Measurements from ENCODE around the gene TCFL5.

The TCFL5 gene

GRCh38 chr20:62827311-62828038 lies 34.1 kb downstream of the TCFL5 start:
- H3K27ac ChIP-seq, result no peak overlapping the region
- ChIA-PET POLR2A (ENCODE audit: low non-redundant PET) (interaction anchor here (0.6 kb wide), 1 partner anchor 21 kb away, joined by 3 read pairs; no protein-coding TSS in a partner anchor), CTCF (interaction anchor here (0.6 kb wide), 1 partner anchor 37 kb away, joined by 3 read pairs; no protein-coding TSS in a partner anchor)
- no peak for TF ChIP-seq CTCF (conservative IDR thresholded peaks at IDR 0.05; ENCODE audit: low read depth)
- no peak for DNase-seq (ENCODE audit: low spot score)

- no peak for TF ChIP-seq CTCF (conservative IDR thresholded peaks at IDR 0.05; ENCODE audit: low read depth)
- no peak for DNase-seq (ENCODE audit: low spot score)
- CTCF ChIA-PET, result no interaction called here
- POLR2A ChIA-PET (ENCODE audit: low non-redundant PET), result no interaction called here
- H3K27ac ChIP-seq, result peak overlapping the region; percentile 20
Measured at GRCh38 chr20:62826646-62827310, 34.8 kb downstream of the TCFL5 start.

GRCh38 chr20:62825986-62826645 lies 35.5 kb downstream of the TCFL5 start:
- TF ChIP-seq CTCF (conservative IDR thresholded peaks at IDR 0.05; ENCODE audit: low read depth), result no peak
- POLR2A ChIA-PET (ENCODE audit: low non-redundant PET), result no interaction called here
- CTCF ChIA-PET, result interaction anchor here (0.6 kb wide), 1 partner anchor 1550 kb away, joined by 4 read pairs; no protein-coding TSS in a partner anchor
- H3K27ac ChIP-seq, result peak overlapping the region; percentile 20
- no peak for DNase-seq (ENCODE audit: low spot score)

- no peak for TF ChIP-seq CTCF (conservative IDR thresholded peaks at IDR 0.05; ENCODE audit: low read depth)
- CTCF ChIA-PET, result interaction anchor here (0.6 kb wide), 2 partner anchors 619 to 1549 kb away, joined by 3 to 4 read pairs; no protein-coding TSS in a partner anchor
- DNase-seq (ENCODE audit: low spot score), result no peak
- POLR2A ChIA-PET (ENCODE audit: low non-redundant PET), result no interaction called here
- H3K27ac ChIP-seq, result peak overlapping the region; percentile 20; the same call in 1 of the 2 replicates
Measured at GRCh38 chr20:62825333-62825985, 36.2 kb downstream of the TCFL5 start.

- no peak overlapping the region for H3K27ac ChIP-seq
- no peak for TF ChIP-seq CTCF (conservative IDR thresholded peaks at IDR 0.05; ENCODE audit: low read depth)
- CTCF ChIA-PET, result interaction anchor here (0.5 to 1.2 kb wide), 4 partner anchors 14 to 704 kb away, joined by 3 read pairs; no protein-coding TSS in a partner anchor
- no peak for DNase-seq (ENCODE audit: low spot score)
- POLR2A ChIA-PET (ENCODE audit: low non-redundant PET), result no interaction called here
Measured at GRCh38 chr20:62824476-62825332, 36.9 kb downstream of the TCFL5 start.

Data from RWPE1 (cell line).